HepG2 (cell line): ENCODE measurements around the gene CHML. TPM values are rescaled to one million over a fixed set of nuclear protein-coding genes. Genes with fewer than 3 reads are reported as not detected.

Experiments
- AHR ChIP-seq: IDR thresholded peaks from 2 replicates; pipeline ENCODE4 v1.6.1; 2018; ENCODE audit warnings: missing genetic modification reagents, missing compliant biosample characterization
- ARID3A ChIP-seq: IDR thresholded peaks from 2 replicates; pipeline ENCODE4 v1.6.1; 2012; ENCODE audit warnings: low read depth, low read length, improper control_type of control experiment
- BATF2 ChIP-seq: sonication (generic); formaldehyde crosslinking; IDR thresholded peaks from 2 replicates; pipeline ENCODE4 v1.8.0; 2022; ENCODE audit warnings: mild to moderate bottlenecking, missing genetic modification reagents, moderate library complexity
- CHD4 ChIP-seq: fragments of 200-600 bp; sonication (generic); IDR thresholded peaks from 2 replicates; pipeline ENCODE4 v1.7.0; 2017; ENCODE audit warnings: mild to moderate bottlenecking, low read length, borderline replicate concordance
- GMEB1 ChIP-seq: sonication (generic); formaldehyde crosslinking; IDR thresholded peaks from 2 replicates; pipeline ENCODE4 v1.5.1; 2020; ENCODE audit warnings: missing genetic modification reagents, mild to moderate bottlenecking, borderline replicate concordance
- HMGA1 ChIP-seq: sonication (generic); formaldehyde crosslinking; conservative IDR thresholded peaks from 2 replicates; pipeline ENCODE4 v1.4.0; 2020; ENCODE audit warnings: missing genetic modification reagents
- HOXA7 ChIP-seq: sonication (generic); formaldehyde crosslinking; IDR thresholded peaks from 2 replicates; pipeline ENCODE4 v1.8.1; 2022; ENCODE audit warnings: mild to moderate bottlenecking, missing genetic modification reagents, moderate library complexity
- JARID2 ChIP-seq: sonication (generic); formaldehyde crosslinking; IDR thresholded peaks from 2 replicates; pipeline ENCODE4 v1.8.1; 2023; ENCODE audit warnings: missing genetic modification reagents, inconsistent platforms; ENCODE audit not compliant: insufficient replicate concordance
- MLLT10 ChIP-seq: sonication (generic); formaldehyde crosslinking; IDR thresholded peaks from 2 replicates; pipeline ENCODE4 v1.4.0; 2020; ENCODE audit warnings: missing genetic modification reagents
- RAD21 ChIP-seq: fragments of 450-650 bp; formaldehyde crosslinking; IDR thresholded peaks from 2 replicates; pipeline ENCODE4 v1.5.0; 2020; ENCODE audit warnings: mild to moderate bottlenecking
- RFX5 ChIP-seq: IDR thresholded peaks from 2 replicates; pipeline ENCODE4 v1.6.1; 2011; ENCODE audit warnings: low read depth, low read length, improper control_type of control experiment
- SIX1 ChIP-seq: sonication (generic); formaldehyde crosslinking; IDR thresholded peaks from 2 replicates; pipeline ENCODE4 v1.4.0; 2020; ENCODE audit warnings: missing genetic modification reagents, borderline replicate concordance
- SMAD1 ChIP-seq: sonication (generic); formaldehyde crosslinking; IDR thresholded peaks from 2 replicates; pipeline ENCODE4 v1.4.0; 2020; ENCODE audit warnings: missing genetic modification reagents, low read depth, mild to moderate bottlenecking, borderline replicate concordance
- SNAI1 ChIP-seq: sonication (generic); formaldehyde crosslinking; IDR thresholded peaks from 2 replicates; pipeline ENCODE4 v1.5.0; 2020; ENCODE audit warnings: mild to moderate bottlenecking, missing genetic modification reagents, borderline replicate concordance
- SOX6 ChIP-seq, 2 experiments: fragments of 450-650 bp in 1 of 2; sonication (generic) in 1 of 2; formaldehyde crosslinking in 1 of 2; IDR thresholded peaks; 2 replicates each; pipeline versions ENCODE4 v1.4.0 to v1.6.1; 2017 to 2020; ENCODE audit warnings: antibody characterized with exemption in 1 of 2, mild to moderate bottlenecking in 1 of 2, missing genetic modification reagents in 1 of 2
- SPEN ChIP-seq: sonication (generic); formaldehyde crosslinking; IDR thresholded peaks from 2 replicates; pipeline ENCODE4 v1.5.1; 2020; ENCODE audit warnings: low read depth, mild to moderate bottlenecking, missing genetic modification reagents
- TFAP4 ChIP-seq: sonication (generic); IDR thresholded peaks from 2 replicates; pipeline ENCODE4 v1.6.1; 2016; ENCODE audit warnings: low read depth, borderline replicate concordance
- THAP7 ChIP-seq: sonication (generic); formaldehyde crosslinking; IDR thresholded peaks from 2 replicates; pipeline ENCODE4 v1.8.1; 2023; ENCODE audit warnings: mild to moderate bottlenecking, missing genetic modification reagents
- ZMAT5 ChIP-seq: sonication (generic); formaldehyde crosslinking; IDR thresholded peaks from 2 replicates; pipeline ENCODE4 v1.5.0; 2020; ENCODE audit warnings: mild to moderate bottlenecking, low read depth, missing genetic modification reagents, borderline replicate concordance
- ZNF34 ChIP-seq: sonication (generic); formaldehyde crosslinking; IDR thresholded peaks from 2 replicates; pipeline ENCODE4 v1.4.0; 2020; ENCODE audit warnings: mild to moderate bottlenecking, missing genetic modification reagents, borderline replicate concordance
- ZNF639 ChIP-seq: conservative IDR thresholded peaks from 2 replicates; pipeline ENCODE4 v1.6.1; 2018; ENCODE audit warnings: missing genetic modification reagents
- ZNF792 ChIP-seq: IDR thresholded peaks from 2 replicates; pipeline ENCODE4 v1.6.1; 2016
- ZNF883 ChIP-seq: sonication (generic); formaldehyde crosslinking; IDR thresholded peaks from 2 replicates; pipeline ENCODE4 v1.5.1; 2020; ENCODE audit warnings: mild to moderate bottlenecking, missing genetic modification reagents; ENCODE audit errors: not compliant biosample characterization
- ZSCAN21 ChIP-seq: sonication (generic); formaldehyde crosslinking; IDR thresholded peaks from 2 replicates; pipeline ENCODE4 v1.8.0; 2022; ENCODE audit warnings: mild to moderate bottlenecking, missing genetic modification reagents, moderate library complexity, borderline replicate concordance
- polyA plus RNA-seq, 8 experiments: library from polyadenylated mRNA; depleted of rRNA in 3 of 8; stranded (reverse) in 7 of 8; unstranded in 1 of 8; fragments of >200 nt; fragmentation: Illumina TruSeq in 4 of 8; extraction: Trizol in 4 of 8; gene quantifications; 2 replicates each; pipeline versions ENCODE4 v1.2.1 to v1.2.3, GENCODE V29; 2011 to 2016; ENCODE audit warnings: low read depth in 4 of 8, missing spikeins in 1 of 8, mixed read lengths in 1 of 8; ENCODE audit not compliant: insufficient read depth in 1 of 8
- total RNA-seq, 5 experiments: library from RNA; depleted of rRNA; stranded (reverse); fragments of >200 nt; fragmentation: Illumina TruSeq; extraction: Trizol; gene quantifications; 2 replicates each; pipeline ENCODE4 v1.2.3, GENCODE V29; 2016; ENCODE audit warnings: low read depth in 1 of 5

The CHML gene
- total and polyA plus RNA-seq, 2 of the 13 experiments (the other 11 are each of a cell fraction or from before 2014, with no cell fraction given) = 5.2 to 16.7 TPM

- TF ChIP-seq HOXA7 (CRISPR knock-in tag) (no peak), ARID3A (peak; percentile 45; the same call in 1 of the 2 replicates), SMAD1 (CRISPR knock-in tag) (no peak), RAD21 (CRISPR knock-in tag) (peak; percentile 58), SIX1 (CRISPR knock-in tag) (no peak), HMGA1 (CRISPR knock-in tag) (no peak), SNAI1 (no peak), SOX6 (IDR thresholded peaks at IDR 0.05) (no peak), SOX6 (CRISPR knock-in tag; IDR thresholded peaks at IDR 0.05) (no peak), GMEB1 (CRISPR knock-in tag) (no peak), CHD4 (no peak), ZNF883 (no peak), AHR (CRISPR knock-in tag) (no peak), MLLT10 (CRISPR knock-in tag) (no peak), ZNF792 (CRISPR knock-in tag) (no peak), SPEN (CRISPR knock-in tag) (no peak), ZNF639 (CRISPR knock-in tag) (no peak), TFAP4 (no peak), ZNF34 (CRISPR knock-in tag) (no peak), JARID2 (CRISPR knock-in tag) (no peak), THAP7 (CRISPR knock-in tag) (no peak), BATF2 (no peak), ZSCAN21 (CRISPR knock-in tag) (no peak), RFX5 (no peak), ZMAT5 (CRISPR knock-in tag) (no peak)
Observed at GRCh38 chr1:241611063-241611462, 29.1 kb downstream of the CHML start (continued).
